ENCODE measurements around the gene HMCN1. TPM values are rescaled to one million over a fixed set of nuclear protein-coding genes. Genes with fewer than 3 reads are reported as not detected.

Gene HMCN1
- total and polyA plus RNA-seq, 4 experiments from 2014 or later = 0.19 to 0.29 TPM; not detected in 2

- Mint-ChIP-seq H3K27me3 (no peaks in the 10 kb centered on the region), H3K4me1 (no peaks in the 10 kb centered on the region), H3K27ac (no peak overlapping the region), H3K9me3 (peaks cover 0 to 6% (median 0%) of the 10 kb centered on the region in 8 donors), H3K4me3 (no peak overlapping the region), H3K36me3 (no peaks in the 10 kb centered on the region)
- H3K4me1 ChIP-seq (ENCODE audit: insufficient read depth, low read length) = no peaks in the 10 kb centered on the region
- no peaks in the 10 kb centered on the region for H3K36me3 ChIP-seq (ENCODE audit: insufficient read depth, low read length)
- no peak overlapping the region for H3K27ac ChIP-seq (ENCODE audit: low read depth, low read length)
- H3K9me3 ChIP-seq (ENCODE audit: control insufficient read depth in 1 of 2, low read length in 2 of 2) = no peaks in the 10 kb centered on the region
- no peak overlapping the region for H3K4me3 ChIP-seq (ENCODE audit: low read length in 2 of 2)
- no peaks in the 10 kb centered on the region for H3K27me3 ChIP-seq (ENCODE audit: insufficient read depth, low read length)
- intact Hi-C loops (cut with micrococcal nuclease) = no loop called here
- no peak for DNase-seq
- CTCF ChIA-PET (ENCODE audit: partially characterized antibody) = no interaction called here
- POLR2A ChIA-PET (ENCODE audit: partially characterized antibody) = no interaction called here
These were observed 409.3 kb downstream of the HMCN1 start for GRCh38 chr1:186143481-186143880.

GRCh38 chr1:186144505-186144904 lies 410.3 kb downstream of the HMCN1 start:
- H3K36me3 Mint-ChIP-seq = no peaks in the 10 kb centered on the region
- no peak for DNase-seq
- intact Hi-C loops (cut with micrococcal nuclease) = no loop called here

GRCh38 chr1:186146974-186147373 lies 412.8 kb downstream of the HMCN1 start:
- POLR2A ChIA-PET (ENCODE audit: partially characterized antibody) = no interaction called here
- no peak for DNase-seq
- peaks cover 0 to 4% (median 0%) of the 10 kb centered on the region in 8 donors for H3K9me3 Mint-ChIP-seq
- no peak overlapping the region for H3K4me3 Mint-ChIP-seq
- Histone ChIP-seq H3K4me3 (ENCODE audit: low read length in 2 of 2) (no peak overlapping the region), H3K27ac (ENCODE audit: low read depth, low read length) (no peak overlapping the region), H3K27me3 (ENCODE audit: insufficient read depth, low read length) (no peaks in the 10 kb centered on the region), H3K36me3 (ENCODE audit: insufficient read depth, low read length) (no peaks in the 10 kb centered on the region), H3K9me3 (ENCODE audit: control insufficient read depth in 1 of 2, low read length in 2 of 2) (no peaks in the 10 kb centered on the region), H3K4me1 (ENCODE audit: insufficient read depth, low read length) (no peaks in the 10 kb centered on the region)
- no peaks in the 10 kb centered on the region for H3K27me3 Mint-ChIP-seq
- intact Hi-C loops (cut with micrococcal nuclease) = no loop called here
- CTCF ChIA-PET (ENCODE audit: partially characterized antibody) = no interaction called here
- H3K36me3 Mint-ChIP-seq = no peaks in the 10 kb centered on the region
- H3K4me1 Mint-ChIP-seq = no peaks in the 10 kb centered on the region
- no peak overlapping the region for H3K27ac Mint-ChIP-seq

More at GRCh38 chr1:186144505-186144904, 410.3 kb downstream of the HMCN1 start:
- no peaks in the 10 kb centered on the region for H3K9me3 ChIP-seq (ENCODE audit: control insufficient read depth in 1 of 2, low read length in 2 of 2)
- no peaks in the 10 kb centered on the region for H3K4me1 Mint-ChIP-seq
- H3K36me3 ChIP-seq (ENCODE audit: insufficient read depth, low read length) = no peaks in the 10 kb centered on the region
- no peaks in the 10 kb centered on the region for H3K4me1 ChIP-seq (ENCODE audit: insufficient read depth, low read length)
- H3K4me3 ChIP-seq (ENCODE audit: low read length in 2 of 2) = no peak overlapping the region
- ChIA-PET CTCF (ENCODE audit: partially characterized antibody) (no interaction called here), POLR2A (ENCODE audit: partially characterized antibody) (no interaction called here)
- H3K27me3 Mint-ChIP-seq = no peaks in the 10 kb centered on the region
- no peak overlapping the region for H3K27ac ChIP-seq (ENCODE audit: low read depth, low read length)
- H3K27ac Mint-ChIP-seq = no peak overlapping the region
- H3K27me3 ChIP-seq (ENCODE audit: insufficient read depth, low read length) = no peaks in the 10 kb centered on the region
- H3K9me3 Mint-ChIP-seq = peaks cover 0 to 6% (median 0%) of the 10 kb centered on the region in 8 donors
- no peak overlapping the region for H3K4me3 Mint-ChIP-seq

- no peaks in the 10 kb centered on the region for H3K36me3 Mint-ChIP-seq
- ChIA-PET CTCF (ENCODE audit: partially characterized antibody) (no interaction called here), POLR2A (ENCODE audit: partially characterized antibody) (no interaction called here)
- peaks cover 0 to 2% (median 0%) of the 10 kb centered on the region in 8 donors for H3K9me3 Mint-ChIP-seq
- intact Hi-C loops (cut with micrococcal nuclease) = no loop called here
- Histone ChIP-seq H3K27me3 (ENCODE audit: insufficient read depth, low read length) (no peaks in the 10 kb centered on the region), H3K9me3 (ENCODE audit: control insufficient read depth in 1 of 2, low read length in 2 of 2) (no peaks in the 10 kb centered on the region), H3K27ac (ENCODE audit: low read depth, low read length) (no peak overlapping the region), H3K4me3 (ENCODE audit: low read length in 2 of 2) (no peak overlapping the region), H3K36me3 (ENCODE audit: insufficient read depth, low read length) (no peaks in the 10 kb centered on the region), H3K4me1 (ENCODE audit: insufficient read depth, low read length) (no peaks in the 10 kb centered on the region)
- peaks cover 0 to 4% of the 10 kb centered on the region in 2 donors for H3K27me3 Mint-ChIP-seq
- no peaks in the 10 kb centered on the region for H3K4me1 Mint-ChIP-seq
- no peak overlapping the region for H3K4me3 Mint-ChIP-seq
- no peak for DNase-seq
- H3K27ac Mint-ChIP-seq = no peak overlapping the region
These were observed 415.4 kb downstream of the HMCN1 start for GRCh38 chr1:186149591-186149990.

GRCh38 chr1:186152227-186152619 lies 418.0 kb downstream of the HMCN1 start:
- no peaks in the 10 kb centered on the region for H3K36me3 Mint-ChIP-seq
- H3K4me1 Mint-ChIP-seq = no peaks in the 10 kb centered on the region
- H3K9me3 ChIP-seq (ENCODE audit: control insufficient read depth in 1 of 2, low read length in 2 of 2) = no peaks in the 10 kb centered on the region
- H3K27me3 ChIP-seq (ENCODE audit: insufficient read depth, low read length) = no peaks in the 10 kb centered on the region
- ChIA-PET POLR2A (ENCODE audit: partially characterized antibody) (no interaction called here), CTCF (ENCODE audit: partially characterized antibody) (no interaction called here)
- no peak overlapping the region for H3K4me3 Mint-ChIP-seq
- intact Hi-C loops (cut with micrococcal nuclease) = loop anchor here (10.0 kb wide), 1 partner anchor 173 kb away; no protein-coding TSS in a partner anchor
- H3K27me3 Mint-ChIP-seq = peaks cover 0 to 4% of the 10 kb centered on the region in 2 donors
- DNase-seq = no peak
- H3K9me3 Mint-ChIP-seq = peaks cover 0 to 2% (median 0%) of the 10 kb centered on the region in 8 donors
- no peak overlapping the region for H3K27ac Mint-ChIP-seq
- no peaks in the 10 kb centered on the region for H3K36me3 ChIP-seq (ENCODE audit: insufficient read depth, low read length)
- no peaks in the 10 kb centered on the region for H3K4me1 ChIP-seq (ENCODE audit: insufficient read depth, low read length)
- no peak overlapping the region for H3K27ac ChIP-seq (ENCODE audit: low read depth, low read length)
- H3K4me3 ChIP-seq (ENCODE audit: low read length in 2 of 2) = no peak overlapping the region

GRCh38 chr1:186152620-186153239 lies 418.5 kb downstream of the HMCN1 start:
- H3K27me3 Mint-ChIP-seq = peaks cover 0 to 4% of the 10 kb centered on the region in 2 donors
- H3K27ac ChIP-seq (ENCODE audit: low read depth, low read length) = no peak overlapping the region
- DNase-seq = no peak
- intact Hi-C loops (cut with micrococcal nuclease) = loop anchor here (10.0 kb wide), 1 partner anchor 172 kb away; no protein-coding TSS in a partner anchor
- H3K9me3 Mint-ChIP-seq = peaks cover 0 to 2% (median 0%) of the 10 kb centered on the region in 8 donors
- H3K36me3 Mint-ChIP-seq = no peaks in the 10 kb centered on the region
- no peaks in the 10 kb centered on the region for H3K27me3 ChIP-seq (ENCODE audit: insufficient read depth, low read length)
- H3K4me3 ChIP-seq (ENCODE audit: low read length in 2 of 2) = no peak overlapping the region
- no peaks in the 10 kb centered on the region for H3K4me1 ChIP-seq (ENCODE audit: insufficient read depth, low read length)
- no peaks in the 10 kb centered on the region for H3K36me3 ChIP-seq (ENCODE audit: insufficient read depth, low read length)
- ChIA-PET POLR2A (ENCODE audit: partially characterized antibody) (no interaction called here), CTCF (ENCODE audit: partially characterized antibody) (interaction anchor here (0.8 kb wide), 1 partner anchor 14 kb away, joined by 3 read pairs; no protein-coding TSS in a partner anchor)
- H3K4me3 Mint-ChIP-seq = no peak overlapping the region
- no peaks in the 10 kb centered on the region for H3K9me3 ChIP-seq (ENCODE audit: control insufficient read depth in 1 of 2, low read length in 2 of 2)
- H3K4me1 Mint-ChIP-seq = no peaks in the 10 kb centered on the region
- no peak overlapping the region for H3K27ac Mint-ChIP-seq

- intact Hi-C loops (cut with micrococcal nuclease) = loop anchor here (10.0 kb wide), 1 partner anchor 170 kb away; no protein-coding TSS in a partner anchor
- POLR2A ChIA-PET (ENCODE audit: partially characterized antibody) = no interaction called here
These were observed 420.5 kb downstream of the HMCN1 start for GRCh38 chr1:186154651-186155050.

More at GRCh38 chr1:186154651-186155050, 420.5 kb downstream of the HMCN1 start:
- peaks cover 0 to 3% (median 0%) of the 10 kb centered on the region in 8 donors for H3K9me3 Mint-ChIP-seq
- H3K9me3 ChIP-seq (ENCODE audit: control insufficient read depth in 1 of 2, low read length in 2 of 2) = no peaks in the 10 kb centered on the region
- H3K36me3 Mint-ChIP-seq = no peaks in the 10 kb centered on the region
- H3K27ac Mint-ChIP-seq = no peak overlapping the region
- H3K4me3 ChIP-seq (ENCODE audit: low read length in 2 of 2) = no peak overlapping the region
- no peak overlapping the region for H3K27ac ChIP-seq (ENCODE audit: low read depth, low read length)
- no peak for DNase-seq
- H3K36me3 ChIP-seq (ENCODE audit: insufficient read depth, low read length) = no peaks in the 10 kb centered on the region
- no peaks in the 10 kb centered on the region for H3K4me1 ChIP-seq (ENCODE audit: insufficient read depth, low read length)
- CTCF ChIA-PET (ENCODE audit: partially characterized antibody) = no interaction called here
- peaks cover 0 to 4% of the 10 kb centered on the region in 2 donors for H3K27me3 Mint-ChIP-seq
- no peak overlapping the region for H3K4me3 Mint-ChIP-seq
- no peaks in the 10 kb centered on the region for H3K27me3 ChIP-seq (ENCODE audit: insufficient read depth, low read length)
- H3K4me1 Mint-ChIP-seq = no peaks in the 10 kb centered on the region

Measured in CD4-positive, alpha-beta memory T cell (primary cell).